ENCODE results near the gene SLC24A1. TPM values are rescaled to one million over a fixed set of nuclear protein-coding genes. Genes with fewer than 3 reads are reported as not detected.
A peak's percentile ranks its signal among the peaks of the same experiment; 100 is the strongest.
"Not testable (repeated sequence)": the region's sequence is repeated elsewhere in the genome, so short reads cannot be mapped to it uniquely, and the experiment has no call there.

The SLC24A1 gene
- total and polyA plus RNA-seq, 5 donors from 2014 or later: 1.5 to 5.2 (median 2.3) TPM

DNA sequence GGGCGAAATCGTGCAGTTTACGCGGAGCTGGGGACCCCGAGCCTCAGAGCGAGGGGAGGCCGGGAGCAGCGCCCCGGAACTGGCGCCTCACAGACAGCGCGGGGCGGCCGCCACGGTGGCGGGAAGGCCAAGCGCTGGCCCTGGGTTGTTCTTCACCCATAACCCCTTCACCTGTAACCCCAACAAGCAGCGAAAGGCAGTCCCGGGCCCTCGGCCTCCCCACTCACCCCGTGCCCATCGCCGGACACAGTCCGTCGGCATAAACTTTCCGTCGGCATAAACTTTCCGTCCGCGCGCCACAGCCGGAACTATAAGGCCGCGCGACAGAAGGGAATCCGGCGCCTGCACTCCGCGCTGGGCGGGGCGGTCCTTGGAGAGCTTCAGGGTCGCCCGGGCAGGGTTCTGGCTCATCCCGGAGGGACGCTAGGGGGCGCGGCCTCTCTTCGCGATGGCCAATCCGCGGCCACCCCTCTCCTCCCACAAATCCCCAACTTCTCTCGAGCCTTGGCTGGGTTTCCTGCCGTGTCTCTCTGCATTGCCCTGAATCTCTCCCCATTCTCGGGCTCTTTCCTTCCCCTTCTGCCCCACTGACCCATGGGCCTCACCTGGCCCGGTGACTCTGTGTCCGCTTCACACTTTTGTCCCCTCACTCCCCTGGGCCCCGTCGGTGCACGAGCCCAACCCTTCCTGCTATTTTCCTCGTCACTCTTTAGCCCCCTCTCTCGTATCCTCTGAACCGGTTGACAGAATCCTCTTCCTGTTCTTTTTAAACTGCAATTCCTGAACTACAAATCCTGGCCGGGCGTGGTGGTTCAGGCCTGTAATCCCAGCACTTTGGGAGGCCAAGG, 10.6 kb upstream of the SLC24A1 start, which contains the start of gene INTS14:
INTS14 (minus strand) TSS at position 261 of the 848 bp plus-strand sequence. CDS start 3,751 bp downstream, outside the sequence.
- H3K27ac ChIP-seq (ENCODE audit: insufficient read depth, low read length, poor library complexity, severe bottlenecking): peak within 1 kb of the TSS; percentile 87
- Mint-ChIP-seq H3K9me3 (no peaks in the 10 kb centered on the region), H3K4me1 (peaks cover 20 to 55% (median 35%) of the 10 kb centered on the region in 4 donors), H3K27ac (peak within 1 kb of the TSS; percentile 99), H3K4me3 (peak within 1 kb of the TSS; percentile 97 to 99 (median 98)), H3K36me3 (peaks cover 3% of the 10 kb centered on the region), H3K27me3 (no peaks in the 10 kb centered on the region)
- peak; percentile 80 to 95 (median 85) for DNase-seq
- peak within 1 kb of the TSS; percentile 88 for H3K4me3 ChIP-seq (ENCODE audit: low read depth, low read length)
- no peaks in the 10 kb centered on the region for H3K36me3 ChIP-seq (ENCODE audit: control insufficient read depth, insufficient read depth, low read length)
- H3K4me1 ChIP-seq (ENCODE audit: control insufficient read depth, insufficient read depth, low read length, poor library complexity, severe bottlenecking): peaks cover 20% of the 10 kb centered on the region
- no peaks in the 10 kb centered on the region for H3K27me3 ChIP-seq (ENCODE audit: control insufficient read depth, insufficient read depth, low read length)
- peak; percentile 95 to 96 for ATAC-seq (ENCODE audit: low read depth in 2 of 2)
- H3K9me3 ChIP-seq (ENCODE audit: control insufficient read depth in 2 of 2, low read length in 2 of 2): no peaks in the 10 kb centered on the region

DNA sequence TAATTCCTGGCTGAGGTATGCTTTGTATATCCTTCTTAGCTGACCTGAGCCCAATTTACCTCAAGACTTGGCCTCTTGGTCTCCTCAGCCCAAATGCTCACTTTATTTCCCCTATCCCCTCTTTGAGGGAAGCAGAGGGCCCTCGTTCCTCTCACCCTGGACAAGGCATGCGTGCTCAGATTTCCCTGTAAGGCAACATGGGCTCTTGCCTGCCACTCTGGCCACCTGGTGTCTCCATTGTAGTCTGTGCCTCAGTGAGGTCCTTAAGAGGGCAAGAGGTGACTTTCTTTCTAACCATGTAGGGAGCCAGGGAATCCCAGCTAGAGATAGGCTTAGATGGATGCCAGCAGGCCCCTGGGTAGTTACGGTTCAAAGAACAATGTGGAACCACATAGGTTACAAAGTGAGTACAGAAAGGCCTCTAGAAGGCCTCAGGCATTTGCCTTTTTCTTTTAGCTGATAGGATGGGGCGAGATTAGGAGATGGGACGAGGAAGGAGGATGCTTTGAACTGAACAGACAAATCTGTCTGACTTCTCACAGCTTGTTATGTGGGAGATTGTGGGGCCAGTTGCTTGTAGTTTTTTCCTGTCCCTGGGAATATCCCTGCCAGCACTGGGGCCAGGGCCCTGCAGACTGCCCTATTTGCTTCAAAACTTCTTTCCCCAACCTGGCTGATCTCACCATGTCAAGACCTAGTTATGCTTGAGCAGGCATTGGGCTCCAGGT, 9.7 kb upstream of the SLC24A1 start:
- no peaks in the 10 kb centered on the region for H3K9me3 ChIP-seq (ENCODE audit: control insufficient read depth in 2 of 2, low read length in 2 of 2)
- Mint-ChIP-seq H3K4me1 (peaks cover 15 to 54% (median 32%) of the 10 kb centered on the region in 4 donors), H3K4me3 (peak overlapping the region; percentile 97 to 99 (median 98)), H3K27me3 (no peaks in the 10 kb centered on the region), H3K36me3 (peaks cover 5% of the 10 kb centered on the region), H3K27ac (peak overlapping the region; percentile 99), H3K9me3 (no peaks in the 10 kb centered on the region)
- H3K27ac ChIP-seq (ENCODE audit: insufficient read depth, low read length, poor library complexity, severe bottlenecking): peak overlapping the region; percentile 87
- peaks cover 20% of the 10 kb centered on the region for H3K4me1 ChIP-seq (ENCODE audit: control insufficient read depth, insufficient read depth, low read length, poor library complexity, severe bottlenecking)
- DNase-seq (peak in 1 of 3 donors; percentile 19), ATAC-seq (ENCODE audit: low read depth in 2 of 2) (no peak)
- peak overlapping the region; percentile 88 for H3K4me3 ChIP-seq (ENCODE audit: low read depth, low read length)
- no peaks in the 10 kb centered on the region for H3K27me3 ChIP-seq (ENCODE audit: control insufficient read depth, insufficient read depth, low read length)
- no peaks in the 10 kb centered on the region for H3K36me3 ChIP-seq (ENCODE audit: control insufficient read depth, insufficient read depth, low read length)

DNA sequence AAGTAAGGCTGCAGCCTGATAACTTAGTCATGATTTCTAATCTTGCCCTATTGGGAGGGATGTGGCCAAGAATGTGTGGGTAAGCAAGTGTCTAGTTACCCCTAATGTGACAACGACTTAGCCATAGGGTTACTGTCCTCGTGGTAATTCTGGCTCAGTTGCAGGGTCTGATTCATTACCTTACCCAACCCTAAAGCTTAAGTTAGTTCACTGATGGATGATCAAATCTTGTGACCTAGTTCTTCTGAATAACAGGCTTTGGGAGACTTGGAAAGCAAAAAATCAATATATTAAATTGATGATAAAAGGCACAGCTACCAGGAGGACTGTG, 9.2 kb upstream of the SLC24A1 start:
- Histone ChIP-seq H3K27me3 (ENCODE audit: control insufficient read depth, insufficient read depth, low read length) (no peaks in the 10 kb centered on the region), H3K27ac (ENCODE audit: insufficient read depth, low read length, poor library complexity, severe bottlenecking) (peak overlapping the region; percentile 87), H3K36me3 (ENCODE audit: control insufficient read depth, insufficient read depth, low read length) (no peaks in the 10 kb centered on the region), H3K4me3 (ENCODE audit: low read depth, low read length) (no peak overlapping the region), H3K4me1 (ENCODE audit: control insufficient read depth, insufficient read depth, low read length, poor library complexity, severe bottlenecking) (peaks cover 20% of the 10 kb centered on the region), H3K9me3 (ENCODE audit: control insufficient read depth in 2 of 2, low read length in 2 of 2) (no peaks in the 10 kb centered on the region)
- Mint-ChIP-seq H3K4me1 (peaks cover 15 to 50% (median 29%) of the 10 kb centered on the region in 4 donors), H3K27ac (peak overlapping the region; percentile 38 to 99 (median 99)), H3K9me3 (no peaks in the 10 kb centered on the region), H3K4me3 (peak overlapping the region; percentile 97 to 99 (median 98)), H3K36me3 (peaks cover 6% of the 10 kb centered on the region), H3K27me3 (no peaks in the 10 kb centered on the region)
- no peak for DNase-seq
- no peak for ATAC-seq (ENCODE audit: low read depth in 2 of 2)

DNA sequence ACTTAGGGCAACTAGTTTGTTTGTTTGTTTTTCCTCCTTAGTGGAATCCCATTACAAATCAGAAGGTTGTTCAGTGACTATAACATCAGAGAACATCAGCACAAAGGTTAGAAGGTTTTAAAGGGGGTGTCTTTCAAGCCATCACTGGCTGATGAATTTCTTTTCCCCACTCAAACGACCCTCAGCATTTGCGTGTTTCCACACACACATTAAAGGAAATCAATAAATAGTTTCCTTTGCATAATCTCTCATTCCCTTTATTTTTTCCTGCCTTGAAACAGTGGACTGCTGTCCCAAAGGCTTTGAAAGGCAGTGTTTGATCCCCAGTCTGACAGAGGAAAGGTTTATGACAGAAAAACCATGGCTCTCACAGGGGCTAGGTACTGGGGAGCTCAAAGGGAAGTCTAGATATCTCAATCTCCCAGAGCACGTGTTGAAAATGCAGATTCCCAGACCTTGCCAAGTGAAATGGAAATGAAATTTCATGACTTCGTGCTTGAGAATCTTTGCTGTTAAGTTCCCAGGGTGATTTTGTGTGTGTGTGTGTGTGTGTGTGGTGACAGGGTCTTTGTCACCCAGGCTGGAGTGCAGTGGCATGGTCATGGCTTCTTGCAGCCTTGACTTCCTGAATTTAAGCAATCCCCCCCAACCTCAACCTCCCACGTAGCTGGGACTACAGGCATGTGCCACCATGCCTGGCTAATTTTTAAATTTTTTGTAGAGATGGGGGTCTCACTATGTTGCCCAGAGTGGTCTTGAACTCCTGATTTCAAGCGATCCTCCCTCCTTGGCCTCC, 8.6 kb upstream of the SLC24A1 start:
- no peak for ATAC-seq (ENCODE audit: low read depth in 2 of 2)
- H3K4me3 Mint-ChIP-seq: peak overlapping the region in 2 of 4 donors; percentile 97 to 99
- H3K27ac ChIP-seq (ENCODE audit: insufficient read depth, low read length, poor library complexity, severe bottlenecking): peak overlapping the region; percentile 87

DNA sequence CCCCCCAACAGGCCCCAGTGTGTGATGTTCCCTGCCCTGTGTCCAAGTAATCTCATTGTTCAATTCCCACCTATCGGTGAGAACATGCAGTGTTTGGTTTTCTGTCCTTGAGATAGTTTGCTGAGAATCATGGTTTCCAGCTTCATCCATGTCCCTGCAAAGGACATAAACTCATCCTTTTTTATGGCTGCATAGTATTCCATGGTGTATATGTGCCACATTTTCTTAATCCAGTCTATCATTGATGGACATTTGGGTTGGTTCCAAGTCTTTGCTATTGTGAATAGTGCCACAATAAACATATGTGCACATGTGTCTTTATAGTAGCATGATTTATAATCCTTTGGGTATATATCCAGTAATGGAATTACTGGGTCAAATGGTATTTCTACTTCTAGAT, 5.9 kb upstream of the SLC24A1 start:
- peaks cover 5 to 30% (median 15%) of the 10 kb centered on the region in 4 donors for H3K4me1 Mint-ChIP-seq
- H3K27me3 Mint-ChIP-seq; H3K36me3 ChIP-seq (ENCODE audit: control insufficient read depth, insufficient read depth, low read length); H3K27ac ChIP-seq (ENCODE audit: insufficient read depth, low read length, poor library complexity, severe bottlenecking); H3K9me3 Mint-ChIP-seq; H3K27me3 ChIP-seq (ENCODE audit: control insufficient read depth, insufficient read depth, low read length); DNase-seq; H3K27ac Mint-ChIP-seq; ATAC-seq (ENCODE audit: low read depth in 2 of 2); H3K4me3 ChIP-seq (ENCODE audit: low read depth, low read length); H3K9me3 ChIP-seq (ENCODE audit: control insufficient read depth in 2 of 2, low read length in 2 of 2): not testable (repeated sequence)
- peaks cover 10% of the 10 kb centered on the region for H3K36me3 Mint-ChIP-seq
- peak overlapping the region in 2 of 4 donors; percentile 50 to 68 for H3K4me3 Mint-ChIP-seq
- peaks cover 14% of the 10 kb centered on the region for H3K4me1 ChIP-seq (ENCODE audit: control insufficient read depth, insufficient read depth, low read length, poor library complexity, severe bottlenecking)

More for the DNA sequence above, 8.6 kb upstream of the SLC24A1 start:
- Histone ChIP-seq H3K9me3 (ENCODE audit: control insufficient read depth in 2 of 2, low read length in 2 of 2) (no peaks in the 10 kb centered on the region), H3K27me3 (ENCODE audit: control insufficient read depth, insufficient read depth, low read length) (no peaks in the 10 kb centered on the region), H3K4me3 (ENCODE audit: low read depth, low read length) (no peak overlapping the region), H3K4me1 (ENCODE audit: control insufficient read depth, insufficient read depth, low read length, poor library complexity, severe bottlenecking) (peaks cover 20% of the 10 kb centered on the region), H3K36me3 (ENCODE audit: control insufficient read depth, insufficient read depth, low read length) (no peaks in the 10 kb centered on the region)
- Mint-ChIP-seq H3K9me3 (no peaks in the 10 kb centered on the region), H3K4me1 (peaks cover 15 to 45% (median 29%) of the 10 kb centered on the region in 4 donors), H3K36me3 (peaks cover 7% of the 10 kb centered on the region), H3K27ac (peak overlapping the region in 2 of 3 donors; percentile 71 to 99), H3K27me3 (no peaks in the 10 kb centered on the region)
- no peak for DNase-seq

DNA sequence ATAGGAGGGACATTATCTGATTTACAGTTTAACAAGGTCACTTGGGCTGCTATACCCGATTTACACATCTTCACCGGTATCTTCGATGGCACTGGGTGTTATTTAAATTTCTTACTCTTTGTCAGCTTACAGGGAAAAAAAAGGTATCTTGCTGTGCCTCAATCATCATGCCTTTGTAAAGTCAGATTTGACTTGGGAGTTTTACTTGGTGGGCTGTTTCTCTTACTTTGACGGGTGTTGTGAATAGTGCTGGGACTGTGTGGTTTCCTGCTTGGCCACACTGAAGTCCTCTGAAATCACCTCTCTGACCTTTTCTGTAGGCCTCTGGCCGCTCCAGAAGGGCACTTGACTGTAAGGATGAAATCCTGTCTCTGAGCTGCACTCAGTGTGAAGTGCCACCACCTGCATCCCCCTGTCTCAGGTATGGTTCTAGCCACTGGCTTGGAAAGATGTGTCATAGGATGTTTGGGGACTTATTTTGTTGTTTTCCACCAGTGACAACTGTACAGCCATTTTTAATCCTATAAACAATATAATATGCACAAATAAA, 3.1 kb upstream of the SLC24A1 start:
- Histone ChIP-seq H3K27me3 (ENCODE audit: control insufficient read depth, insufficient read depth, low read length) (no peaks in the 10 kb centered on the region), H3K9me3 (ENCODE audit: control insufficient read depth in 2 of 2, low read length in 2 of 2) (no peaks in the 10 kb centered on the region), H3K27ac (ENCODE audit: insufficient read depth, low read length, poor library complexity, severe bottlenecking) (no peak overlapping the region), H3K4me3 (ENCODE audit: low read depth, low read length) (no peak overlapping the region), H3K4me1 (ENCODE audit: control insufficient read depth, insufficient read depth, low read length, poor library complexity, severe bottlenecking) (no peaks in the 10 kb centered on the region), H3K36me3 (ENCODE audit: control insufficient read depth, insufficient read depth, low read length) (no peaks in the 10 kb centered on the region)
- Mint-ChIP-seq H3K4me3 (no peak overlapping the region), H3K36me3 (peaks cover 23% of the 10 kb centered on the region), H3K9me3 (no peaks in the 10 kb centered on the region), H3K4me1 (peaks cover 0 to 7% (median 3%) of the 10 kb centered on the region in 4 donors), H3K27me3 (no peaks in the 10 kb centered on the region), H3K27ac (no peak overlapping the region)
- ATAC-seq (ENCODE audit: low read depth in 2 of 2) (no peak), DNase-seq (no peak)
